ENCODE data around the gene ICA1. TPM values are rescaled to one million over a fixed set of nuclear protein-coding genes. Genes with fewer than 3 reads are reported as not detected.

Gene ICA1
- total RNA-seq, 4 donors from 2014 or later, result 1.6 to 20.9 (median 4.0) TPM

DNA sequence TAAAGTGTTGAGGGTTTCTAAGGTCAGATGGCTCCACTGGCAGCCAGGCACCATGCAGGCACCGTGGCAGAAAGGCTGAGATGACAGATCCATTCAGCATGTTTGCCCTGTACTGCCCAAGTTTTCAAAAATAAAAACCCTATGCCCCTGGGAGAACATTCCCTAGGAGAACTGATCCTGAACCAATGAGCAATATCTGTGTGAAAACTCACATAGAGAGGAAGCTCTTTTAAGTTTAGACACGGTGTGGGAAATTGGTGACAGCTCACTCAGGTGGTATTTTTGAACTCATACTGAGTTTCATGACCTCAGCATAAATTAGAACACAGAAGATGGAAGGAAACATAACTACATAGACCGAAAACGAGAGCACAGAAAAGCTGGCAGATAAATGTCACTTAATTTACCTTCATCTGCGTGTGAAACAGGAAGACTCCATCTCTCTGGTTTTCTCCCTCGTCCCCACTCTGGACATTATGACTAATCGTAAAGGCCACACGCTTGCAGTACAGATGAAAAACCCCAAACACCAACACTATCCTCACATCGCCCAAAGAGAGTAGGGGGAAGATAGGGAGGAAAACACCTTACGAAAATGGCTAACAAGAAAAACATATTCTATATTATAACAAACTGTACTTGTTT lies 127.8 kb downstream of the ICA1 start:
- intact Hi-C loops (cut with DNase I; ENCODE audit: low total_unique reads), result no loop called here
- no peak for TF ChIP-seq POLR2A (IDR thresholded peaks at IDR 0.05)
- TF ChIP-seq, protein P1, sequence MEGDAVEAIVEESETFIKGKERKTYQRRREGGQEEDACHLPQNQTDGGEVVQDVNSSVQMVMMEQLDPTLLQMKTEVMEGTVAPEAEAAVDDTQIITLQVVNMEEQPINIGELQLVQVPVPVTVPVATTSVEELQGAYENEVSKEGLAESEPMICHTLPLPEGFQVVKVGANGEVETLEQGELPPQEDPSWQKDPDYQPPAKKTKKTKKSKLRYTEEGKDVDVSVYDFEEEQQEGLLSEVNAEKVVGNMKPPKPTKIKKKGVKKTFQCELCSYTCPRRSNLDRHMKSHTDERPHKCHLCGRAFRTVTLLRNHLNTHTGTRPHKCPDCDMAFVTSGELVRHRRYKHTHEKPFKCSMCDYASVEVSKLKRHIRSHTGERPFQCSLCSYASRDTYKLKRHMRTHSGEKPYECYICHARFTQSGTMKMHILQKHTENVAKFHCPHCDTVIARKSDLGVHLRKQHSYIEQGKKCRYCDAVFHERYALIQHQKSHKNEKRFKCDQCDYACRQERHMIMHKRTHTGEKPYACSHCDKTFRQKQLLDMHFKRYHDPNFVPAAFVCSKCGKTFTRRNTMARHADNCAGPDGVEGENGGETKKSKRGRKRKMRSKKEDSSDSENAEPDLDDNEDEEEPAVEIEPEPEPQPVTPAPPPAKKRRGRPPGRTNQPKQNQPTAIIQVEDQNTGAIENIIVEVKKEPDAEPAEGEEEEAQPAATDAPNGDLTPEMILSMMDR (IDR thresholded peaks at IDR 0.05 in 4 of 5, conservative IDR thresholded peaks at IDR 0.05 in 1 of 5), result no peak
- H3K4me1 ChIP-seq, result no peaks in the 10 kb centered on the region
- ATAC-seq (no peak), DNase-seq (no peak)
- H3K36me3 ChIP-seq, result no peaks in the 10 kb centered on the region
- no peaks in the 10 kb centered on the region for H3K27me3 ChIP-seq
- in situ Hi-C loops (cut with MboI; ENCODE audit: low sequenced_read_pairs in 4 of 4), result no loop called here
- H3K4me3 ChIP-seq, result no peak overlapping the region
- no peaks in the 10 kb centered on the region for H3K9me3 ChIP-seq
- no peak overlapping the region for H3K27ac ChIP-seq

DNA sequence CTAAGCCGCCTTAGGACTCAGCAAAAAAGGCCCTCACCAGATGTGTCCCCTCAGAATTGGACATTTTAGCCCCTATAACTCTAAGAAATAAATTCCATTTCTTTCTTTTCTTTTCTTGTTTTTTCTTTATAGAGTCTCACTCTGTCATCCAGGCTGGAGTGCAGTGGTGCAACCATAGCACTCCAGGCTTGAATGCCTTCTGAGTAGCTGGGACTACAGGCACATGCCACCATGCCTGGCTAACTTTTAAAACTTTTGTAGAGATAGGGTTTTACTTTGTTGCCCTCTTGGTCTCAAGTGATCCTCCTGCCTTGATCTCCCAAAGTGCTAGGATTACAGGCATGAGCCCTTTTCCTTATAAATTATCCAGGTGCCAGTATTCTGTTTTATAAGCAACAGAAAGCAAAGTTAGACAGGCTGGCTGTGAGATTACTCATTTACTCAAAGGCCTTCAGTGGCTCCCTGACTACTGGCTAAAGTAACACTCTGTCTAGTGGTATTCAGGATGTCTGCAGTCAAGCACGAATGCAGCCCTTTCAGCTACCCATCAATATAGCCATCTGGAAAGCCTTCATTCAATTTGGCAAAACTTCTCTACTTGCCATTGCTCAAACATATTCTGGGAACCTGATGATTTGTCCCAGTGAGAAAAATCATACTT lies 128.6 kb downstream of the ICA1 start:
- in situ Hi-C loops (cut with MboI; ENCODE audit: low sequenced_read_pairs in 4 of 4), result no loop called here
- Histone ChIP-seq H3K27me3 (no peaks in the 10 kb centered on the region), H3K36me3 (no peaks in the 10 kb centered on the region), H3K4me3 (no peak overlapping the region), H3K4me1 (no peaks in the 10 kb centered on the region), H3K9me3 (no peaks in the 10 kb centered on the region), H3K27ac (no peak overlapping the region)
- no peak for ATAC-seq
- TF ChIP-seq, protein P1 (IDR thresholded peaks at IDR 0.05 in 4 of 5, conservative IDR thresholded peaks at IDR 0.05 in 1 of 5), result no peak
- no peak for TF ChIP-seq POLR2A (IDR thresholded peaks at IDR 0.05)
- no peak for DNase-seq
- intact Hi-C loops (cut with DNase I; ENCODE audit: low total_unique reads), result no loop called here

DNA sequence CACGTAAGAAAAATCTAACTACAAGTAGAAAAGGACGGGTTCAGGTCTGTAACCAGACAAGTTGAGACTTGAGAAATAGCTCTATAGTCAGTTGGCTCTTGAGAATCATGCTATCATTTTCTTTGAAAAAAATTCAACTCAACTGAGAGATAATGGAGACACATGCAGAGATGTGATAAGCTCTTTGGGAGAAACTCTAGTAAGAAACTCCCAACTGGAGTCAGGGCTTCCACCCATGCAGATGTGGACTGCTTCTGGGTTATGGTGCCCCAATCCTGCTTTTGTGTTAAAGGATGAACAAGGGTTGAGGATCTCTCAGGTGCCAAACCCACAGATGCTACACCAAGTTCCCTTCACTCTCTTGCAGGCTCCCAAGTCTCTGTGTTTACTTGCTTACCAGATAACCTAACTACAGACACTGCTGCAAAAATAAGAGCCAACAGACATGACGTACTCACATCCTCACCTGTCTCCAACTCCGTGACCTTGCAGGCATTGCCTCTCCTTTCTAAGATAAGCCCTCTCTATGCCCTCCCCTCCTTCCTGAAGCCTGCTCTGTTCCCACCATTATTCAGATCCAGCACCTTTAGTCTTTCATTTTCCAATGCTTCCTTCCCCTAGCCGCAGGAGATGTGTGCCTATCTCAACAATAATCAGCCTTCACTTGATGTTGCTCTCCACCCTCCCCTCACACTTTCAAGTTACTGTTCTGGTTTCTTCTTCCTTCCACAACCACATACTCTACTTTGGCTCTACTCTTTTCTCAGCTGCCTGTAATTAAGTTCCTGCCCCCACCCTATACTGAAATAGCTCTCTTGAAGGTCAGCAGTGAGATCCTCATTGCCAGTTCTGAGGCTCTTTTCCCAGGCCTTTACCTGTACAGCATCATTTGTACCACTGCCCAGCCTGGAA lies 130.0 kb downstream of the ICA1 start:
- intact Hi-C loops (cut with DNase I; ENCODE audit: low total_unique reads), result no loop called here
- no peak overlapping the region for H3K27ac ChIP-seq
- H3K36me3 ChIP-seq, result no peaks in the 10 kb centered on the region
- no peak overlapping the region for H3K4me3 ChIP-seq
- ATAC-seq (no peak), DNase-seq (no peak)
- in situ Hi-C loops (cut with MboI; ENCODE audit: low sequenced_read_pairs in 4 of 4), result no loop called here
- H3K4me1 ChIP-seq, result no peaks in the 10 kb centered on the region
- TF ChIP-seq POLR2A (IDR thresholded peaks at IDR 0.05), result no peak
- TF ChIP-seq, protein P1 (IDR thresholded peaks at IDR 0.05 in 4 of 5, conservative IDR thresholded peaks at IDR 0.05 in 1 of 5), result no peak
- no peaks in the 10 kb centered on the region for H3K27me3 ChIP-seq
- no peaks in the 10 kb centered on the region for H3K9me3 ChIP-seq

DNA sequence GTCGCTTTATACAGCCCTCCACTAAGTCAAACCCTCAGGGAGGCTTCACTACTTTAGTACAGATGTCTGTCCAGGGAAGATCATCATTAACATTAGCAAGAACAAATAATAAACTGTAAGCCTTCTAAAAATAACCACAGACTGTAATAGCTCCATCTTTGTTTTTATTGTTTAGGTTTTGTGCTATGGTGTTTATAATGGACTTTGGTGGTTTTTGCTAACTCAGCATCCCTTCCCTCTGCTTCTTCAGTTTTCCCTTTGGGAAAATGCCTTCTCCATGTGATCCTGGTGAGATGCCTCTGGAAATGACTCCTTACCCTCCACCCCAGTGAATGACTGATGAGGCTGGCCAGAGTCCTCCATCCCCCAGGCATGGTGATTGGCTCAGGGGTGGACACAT lies 131.3 kb downstream of the ICA1 start:
- intact Hi-C loops (cut with DNase I; ENCODE audit: low total_unique reads) (no loop called here), in situ Hi-C loops (cut with MboI; ENCODE audit: low sequenced_read_pairs in 4 of 4) (no loop called here)
- DNase-seq (no peak), ATAC-seq (no peak)
- no peaks in the 10 kb centered on the region for H3K27me3 ChIP-seq
- no peak overlapping the region for H3K27ac ChIP-seq
- no peaks in the 10 kb centered on the region for H3K4me1 ChIP-seq
- H3K4me3 ChIP-seq, result no peak overlapping the region
- H3K36me3 ChIP-seq, result no peaks in the 10 kb centered on the region
- no peaks in the 10 kb centered on the region for H3K9me3 ChIP-seq
- no peak for TF ChIP-seq POLR2A (IDR thresholded peaks at IDR 0.05)
- TF ChIP-seq, protein P1 (IDR thresholded peaks at IDR 0.05 in 4 of 5, conservative IDR thresholded peaks at IDR 0.05 in 1 of 5), result no peak

All from gastrocnemius medialis (tissue), 4 donors.